Hepatocyte (in vitro differentiated cells): ENCODE data around the gene ZFHX3. TPM values are rescaled to one million over a fixed set of nuclear protein-coding genes. Genes with fewer than 3 reads are reported as not detected.

ENCODE experiments used
- DNase-seq: peaks from one replicate; pipeline ENCODE4 v3.0.0-alpha.2; 2016; ENCODE audit warnings: low spot score
- H2AFZ ChIP-seq: fragments of 200-600 bp; sonication (generic); 2 replicates; pipeline ENCODE4 v1.6.0; 2016; ENCODE audit warnings: antibody characterized with exemption, mild to moderate bottlenecking
- H3K27ac ChIP-seq: fragments of 200-600 bp; sonication (generic); 2 replicates; pipeline ENCODE4 v1.5.1; 2016; ENCODE audit warnings: mild to moderate bottlenecking
- H3K27me3 ChIP-seq: fragments of 200-600 bp; sonication (generic); 2 replicates; pipeline ENCODE4 v1.6.1; 2016
- H3K36me3 ChIP-seq: fragments of 200-600 bp; sonication (generic); replicated peaks from 2 replicates; pipeline ENCODE4 v1.5.1; 2016; ENCODE audit warnings: low read depth; ENCODE audit not compliant: insufficient read depth
- H3K4me1 ChIP-seq: fragments of 200-600 bp; sonication (generic); 2 replicates; pipeline ENCODE4 v1.5.1; 2016; ENCODE audit warnings: mild to moderate bottlenecking, moderate library complexity; ENCODE audit not compliant: insufficient read depth
- H3K4me2 ChIP-seq: fragments of 200-600 bp; sonication (generic); 2 replicates; pipeline ENCODE4 v1.6.0; 2016
- H3K4me3 ChIP-seq: fragments of 200-600 bp; sonication (generic); 2 replicates; pipeline ENCODE4 v1.5.1; 2016; ENCODE audit warnings: mild to moderate bottlenecking
- H3K79me2 ChIP-seq: fragments of 200-600 bp; sonication (generic); 2 replicates; pipeline ENCODE4 v1.6.0; 2017; ENCODE audit warnings: mild to moderate bottlenecking
- H3K9me2 ChIP-seq: fragments of 200-600 bp; sonication (generic); replicated peaks from 2 replicates; pipeline ENCODE4 v1.6.0; 2017; ENCODE audit warnings: mild to moderate bottlenecking; ENCODE audit not compliant: insufficient read depth
- H3K9me3 ChIP-seq: fragments of 200-600 bp; sonication (generic); 2 replicates; pipeline ENCODE4 v1.5.1; 2016; ENCODE audit warnings: low read depth, mild to moderate bottlenecking
- H4K20me1 ChIP-seq: fragments of 200-600 bp; sonication (generic); 2 replicates; pipeline ENCODE4 v1.6.0; 2016; ENCODE audit warnings: mild to moderate bottlenecking; ENCODE audit not compliant: insufficient read depth, poor library complexity, severe bottlenecking
- CTCF ChIP-seq: fragments of 200-600 bp; sonication (generic); IDR thresholded peaks from 2 replicates; pipeline ENCODE4 v1.5.1; 2016; ENCODE audit warnings: antibody characterized with exemption, mild to moderate bottlenecking; ENCODE audit not compliant: poor library complexity
- EZH2 ChIP-seq: fragments of 200-600 bp; sonication (generic); IDR thresholded peaks from 2 replicates; pipeline ENCODE4 v1.6.1; 2016; ENCODE audit warnings: antibody characterized with exemption, mild to moderate bottlenecking, borderline replicate concordance
- EZH2phosphoT487 ChIP-seq: fragments of 200-600 bp; sonication (generic); IDR thresholded peaks from one replicate; pipeline ENCODE4 v1.6.1; 2018; ENCODE audit warnings: antibody characterized with exemption, mild to moderate bottlenecking, low read depth, moderate library complexity; ENCODE audit not compliant: unreplicated experiment, severe bottlenecking
- WGBS: methylation state at CpG from one replicate; pipeline ENCODE4 v1.1.6; 2016; ENCODE audit warnings: low lambda C conversion rate; ENCODE audit errors: missing lambda C conversion rate; 5-methylcytosine and 5-hydroxymethylcytosine counted together
- polyA plus RNA-seq: library from polyadenylated mRNA; unstranded; fragments of >200 nt; fragmentation: Nextera tagmentation; extraction: Ambion mirVana; gene quantifications from 2 replicates; pipeline ENCODE4 v1.2.1, GENCODE V29; 2016
- total RNA-seq: library from RNA; depleted of rRNA; stranded (reverse); fragments of >200 nt; gene quantifications from 2 replicates; pipeline ENCODE4 v1.2.3, GENCODE V29; 2014

The ZFHX3 gene
- total and polyA plus RNA-seq, 2 experiments from 2014 or later = 6.4 to 11.6 TPM

- no peaks in the 10 kb centered on the region for H3K36me3 ChIP-seq
- no peaks in the 10 kb centered on the region for H3K9me3 ChIP-seq
- DNase-seq = no peak
- H3K4me3 ChIP-seq = no peak overlapping the region
- no peak for TF ChIP-seq EZH2phosphoT487
- no peak for TF ChIP-seq CTCF
- TF ChIP-seq EZH2 = no peak
- peaks cover 81% of the 10 kb centered on the region for H3K79me2 ChIP-seq
- peak overlapping the region; percentile 89 for H3K27ac ChIP-seq
- H3K4me2 ChIP-seq = peak overlapping the region; percentile 82
- H3K27me3 ChIP-seq = no peaks in the 10 kb centered on the region
- H4K20me1 ChIP-seq = no peaks in the 10 kb centered on the region
- H2AFZ ChIP-seq = no peak overlapping the region
- WGBS = 68% methylated on average over 9 of the region's 9 CpGs
- H3K9me2 ChIP-seq = no peaks in the 10 kb centered on the region
- H3K4me1 ChIP-seq = peaks cover 78% of the 10 kb centered on the region
Observed at GRCh38 chr16:73052576-73052975, 4.6 kb upstream of the ZFHX3 start.

- TF ChIP-seq EZH2 (no peak), CTCF (no peak)
- no peaks in the 10 kb centered on the region for H4K20me1 ChIP-seq
- no peaks in the 10 kb centered on the region for H3K9me3 ChIP-seq
- H3K36me3 ChIP-seq = no peaks in the 10 kb centered on the region
- H3K27ac ChIP-seq = no peak overlapping the region
- DNase-seq = no peak
- 80% methylated on average over 9 of the region's 9 CpGs for WGBS
- H2AFZ ChIP-seq = no peak overlapping the region
- H3K4me1 ChIP-seq = peaks cover 83% of the 10 kb centered on the region
- H3K4me2 ChIP-seq = no peak overlapping the region
- no peak overlapping the region for H3K4me3 ChIP-seq
- no peaks in the 10 kb centered on the region for H3K27me3 ChIP-seq
- peaks cover 81% of the 10 kb centered on the region for H3K79me2 ChIP-seq
- H3K9me2 ChIP-seq = no peaks in the 10 kb centered on the region
Observed at GRCh38 chr16:73051961-73052360, 4.0 kb upstream of the ZFHX3 start.

- TF ChIP-seq CTCF = no peak
- TF ChIP-seq EZH2phosphoT487 = no peak
- TF ChIP-seq EZH2 = no peak
- Histone ChIP-seq H3K4me1 (peaks cover 83% of the 10 kb centered on the region), H3K27ac (peak overlapping the region; percentile 98), H4K20me1 (no peaks in the 10 kb centered on the region), H3K27me3 (no peaks in the 10 kb centered on the region), H3K4me3 (no peak overlapping the region), H2AFZ (no peak overlapping the region), H3K9me2 (no peaks in the 10 kb centered on the region), H3K9me3 (no peaks in the 10 kb centered on the region), H3K4me2 (peak overlapping the region; percentile 40), H3K79me2 (peaks cover 81% of the 10 kb centered on the region), H3K36me3 (no peaks in the 10 kb centered on the region)
- DNase-seq = no peak
- 63% methylated on average over 5 of the region's 5 CpGs for WGBS
Observed at GRCh38 chr16:73051226-73051625, 3.3 kb upstream of the ZFHX3 start.
